SK-N-SH treated with all-trans-retinoic acid at 6 μM for 48 hours (cell line): Measurements from ENCODE around the gene LPP.

Experiments used
- ATAC-seq: fragments of 200-7000 bp; cut with Tn5 transposase; 3 replicates; pipeline ENCODE4 v1.9.1; 2020; ENCODE audit warnings: mild to moderate bottlenecking, moderate library complexity
- BACH2 ChIP-seq: fragments of 250-450 bp; sonication (Bioruptor Pico); IDR thresholded peaks from 2 replicates; pipeline ENCODE4 v1.9.0; 2021; ENCODE audit warnings: mild to moderate bottlenecking, borderline replicate concordance
- CSDC2 ChIP-seq: fragments of 250-450 bp; sonication (Bioruptor Pico); IDR thresholded peaks from 2 replicates; pipeline ENCODE4 v1.5.0; 2020; ENCODE audit warnings: mild to moderate bottlenecking, moderate library complexity
- ESRRG ChIP-seq: fragments of 250-450 bp; sonication (Bioruptor Pico); IDR thresholded peaks from 2 replicates; pipeline ENCODE4 v1.6.1; 2021; ENCODE audit warnings: mild to moderate bottlenecking
- GLIS3 ChIP-seq: fragments of 250-450 bp; sonication (Bioruptor Pico); IDR thresholded peaks from 2 replicates; pipeline ENCODE4 v1.5.0; 2020; ENCODE audit warnings: mild to moderate bottlenecking, moderate library complexity
- OSR1 ChIP-seq: fragments of 250-450 bp; sonication (Bioruptor Pico); IDR thresholded peaks from 2 replicates; pipeline ENCODE4 v1.8.0; 2022; ENCODE audit warnings: moderate library complexity, mild to moderate bottlenecking, inconsistent platforms
- PPARA ChIP-seq: fragments of 250-450 bp; sonication (Bioruptor Pico); IDR thresholded peaks from 2 replicates; pipeline ENCODE4 v1.5.0; 2020; ENCODE audit warnings: mild to moderate bottlenecking, borderline replicate concordance
- RARB ChIP-seq: fragments of 250-450 bp; sonication (Bioruptor Pico); IDR thresholded peaks from 2 replicates; pipeline ENCODE4 v1.8.0; 2021; ENCODE audit warnings: mild to moderate bottlenecking, moderate library complexity
- SNAI2 ChIP-seq: fragments of 250-450 bp; sonication (Bioruptor Pico); IDR thresholded peaks from 2 replicates; pipeline ENCODE4 v1.5.0; 2020; ENCODE audit warnings: mild to moderate bottlenecking, moderate library complexity
- TCF4 ChIP-seq: fragments of 250-450 bp; sonication (Bioruptor Pico); IDR thresholded peaks from 2 replicates; pipeline ENCODE4 v1.8.0; 2021; ENCODE audit warnings: mild to moderate bottlenecking, moderate library complexity, borderline replicate concordance
- ZC3H10 ChIP-seq: fragments of 250-450 bp; sonication (Bioruptor Pico); IDR thresholded peaks from 2 replicates; pipeline ENCODE4 v1.5.1; 2021; ENCODE audit warnings: mild to moderate bottlenecking, moderate library complexity
- ZFP3 ChIP-seq: fragments of 250-450 bp; sonication (Bioruptor Pico); IDR thresholded peaks from 2 replicates; pipeline ENCODE4 v1.5.0; 2020; ENCODE audit warnings: mild to moderate bottlenecking, moderate library complexity
- ZFP30 ChIP-seq: fragments of 450-650 bp; formaldehyde crosslinking; IDR thresholded peaks from 2 replicates; pipeline ENCODE4 v1.5.0; 2022; ENCODE audit warnings: mild to moderate bottlenecking, moderate library complexity
- ZNF565 ChIP-seq: fragments of 450-650 bp; formaldehyde crosslinking; conservative IDR thresholded peaks from 2 replicates; pipeline ENCODE4 v1.5.0; 2020; ENCODE audit warnings: low read depth, mild to moderate bottlenecking, moderate library complexity
- ZNF70 ChIP-seq: fragments of 450-650 bp; formaldehyde crosslinking; IDR thresholded peaks from 2 replicates; pipeline ENCODE4 v1.5.0; 2020; ENCODE audit warnings: mild to moderate bottlenecking, moderate library complexity
- TF ChIP-seq, protein P1 (sequence below): fragments of 250-450 bp; sonication (Bioruptor Pico); IDR thresholded peaks from 2 replicates; pipeline ENCODE4 v1.5.1; 2021; ENCODE audit warnings: mild to moderate bottlenecking, moderate library complexity
- TF ChIP-seq, protein P2 (sequence below): fragments of 250-450 bp; sonication (Bioruptor Pico); IDR thresholded peaks from 2 replicates; pipeline ENCODE4 v1.5.1; 2020; ENCODE audit warnings: low read depth, mild to moderate bottlenecking, moderate library complexity
- TF ChIP-seq, protein P3 (sequence below): fragments of 250-450 bp; sonication (Bioruptor Pico); IDR thresholded peaks from 2 replicates; pipeline ENCODE4 v1.5.0; 2020; ENCODE audit warnings: mild to moderate bottlenecking, moderate library complexity
- TF ChIP-seq, protein P4 (sequence below): fragments of 250-450 bp; sonication (Bioruptor Pico); IDR thresholded peaks from 2 replicates; pipeline ENCODE4 v1.8.0; 2021; ENCODE audit warnings: low read depth, mild to moderate bottlenecking, moderate library complexity, borderline replicate concordance

Gene LPP

DNA sequence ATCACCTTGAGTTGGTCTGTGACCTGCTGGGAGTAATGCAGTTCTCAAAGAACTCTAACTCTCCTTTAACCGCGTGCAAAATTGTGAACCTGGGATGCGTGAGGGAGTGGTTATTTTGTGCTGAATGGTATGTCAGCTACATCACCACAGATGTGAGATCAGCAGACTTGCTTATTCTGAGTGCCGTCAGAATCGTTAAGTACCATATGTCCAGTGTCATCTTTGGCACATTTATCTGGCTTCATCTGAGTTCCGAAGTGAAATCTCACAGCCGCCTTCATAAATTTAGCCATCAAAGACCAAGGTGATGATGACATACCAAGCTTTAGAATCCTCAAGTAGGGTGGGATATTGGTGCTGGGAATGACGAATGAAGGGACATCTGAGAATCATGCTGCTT, 670.6 kb downstream of the LPP start:
- ATAC-seq: no peak
- no peak for TF ChIP-seq SNAI2 (CRISPR knock-in tag)

DNA sequence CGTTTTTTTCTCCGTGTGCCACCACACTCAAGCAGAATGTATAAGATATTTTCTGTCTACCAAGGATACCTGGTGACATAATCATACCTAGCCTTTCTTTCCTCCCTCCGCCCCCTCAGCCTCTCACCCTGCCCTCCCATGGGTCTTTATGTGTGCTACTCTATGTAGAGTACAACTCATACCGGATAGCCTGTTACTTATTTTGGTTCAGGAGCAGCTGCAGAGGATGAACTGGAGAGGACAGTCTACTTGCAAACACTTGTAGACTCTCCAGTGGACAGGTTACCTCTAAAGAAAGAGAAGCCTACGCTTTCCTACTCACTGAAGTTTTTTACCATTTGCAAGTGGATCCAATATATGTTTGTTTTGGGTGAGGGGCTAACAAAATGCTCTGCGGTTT, 671.9 kb downstream of the LPP start:
- TF ChIP-seq OSR1: no peak
- TF ChIP-seq CSDC2: no peak
- no peak for TF ChIP-seq GLIS3 (CRISPR knock-in tag)
- TF ChIP-seq, protein P1, sequence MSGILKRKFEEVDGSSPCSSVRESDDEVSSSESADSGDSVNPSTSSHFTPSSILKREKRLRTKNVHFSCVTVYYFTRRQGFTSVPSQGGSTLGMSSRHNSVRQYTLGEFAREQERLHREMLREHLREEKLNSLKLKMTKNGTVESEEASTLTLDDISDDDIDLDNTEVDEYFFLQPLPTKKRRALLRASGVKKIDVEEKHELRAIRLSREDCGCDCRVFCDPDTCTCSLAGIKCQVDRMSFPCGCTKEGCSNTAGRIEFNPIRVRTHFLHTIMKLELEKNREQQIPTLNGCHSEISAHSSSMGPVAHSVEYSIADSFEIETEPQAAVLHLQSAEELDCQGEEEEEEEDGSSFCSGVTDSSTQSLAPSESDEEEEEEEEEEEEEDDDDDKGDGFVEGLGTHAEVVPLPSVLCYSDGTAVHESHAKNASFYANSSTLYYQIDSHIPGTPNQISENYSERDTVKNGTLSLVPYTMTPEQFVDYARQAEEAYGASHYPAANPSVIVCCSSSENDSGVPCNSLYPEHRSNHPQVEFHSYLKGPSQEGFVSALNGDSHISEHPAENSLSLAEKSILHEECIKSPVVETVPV: no peak
- no peak for TF ChIP-seq ESRRG (CRISPR knock-in tag)
- no peak for ATAC-seq

DNA sequence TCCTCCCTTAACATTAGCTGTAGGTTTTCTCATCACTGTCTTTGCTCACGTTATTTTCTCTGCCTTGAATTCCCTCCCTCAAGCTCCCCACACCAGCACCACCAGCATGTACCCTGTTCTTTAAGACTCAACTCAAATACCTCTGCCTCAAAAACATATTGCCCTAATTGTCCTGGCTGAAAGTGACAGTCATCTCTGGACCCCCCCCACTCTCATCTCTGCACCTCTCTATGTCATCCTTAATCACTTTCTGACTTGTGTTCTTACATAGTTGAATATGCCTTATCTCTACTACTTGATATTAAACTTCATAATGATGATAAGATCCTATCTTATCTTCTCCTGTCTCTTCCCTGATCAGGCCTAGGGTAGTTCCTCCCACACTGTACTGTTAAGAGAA, 672.6 kb downstream of the LPP start:
- ATAC-seq: no peak
- no peak for TF ChIP-seq TCF4 (CRISPR knock-in tag)
- TF ChIP-seq GLIS3 (CRISPR knock-in tag): no peak
- TF ChIP-seq, protein P2, sequence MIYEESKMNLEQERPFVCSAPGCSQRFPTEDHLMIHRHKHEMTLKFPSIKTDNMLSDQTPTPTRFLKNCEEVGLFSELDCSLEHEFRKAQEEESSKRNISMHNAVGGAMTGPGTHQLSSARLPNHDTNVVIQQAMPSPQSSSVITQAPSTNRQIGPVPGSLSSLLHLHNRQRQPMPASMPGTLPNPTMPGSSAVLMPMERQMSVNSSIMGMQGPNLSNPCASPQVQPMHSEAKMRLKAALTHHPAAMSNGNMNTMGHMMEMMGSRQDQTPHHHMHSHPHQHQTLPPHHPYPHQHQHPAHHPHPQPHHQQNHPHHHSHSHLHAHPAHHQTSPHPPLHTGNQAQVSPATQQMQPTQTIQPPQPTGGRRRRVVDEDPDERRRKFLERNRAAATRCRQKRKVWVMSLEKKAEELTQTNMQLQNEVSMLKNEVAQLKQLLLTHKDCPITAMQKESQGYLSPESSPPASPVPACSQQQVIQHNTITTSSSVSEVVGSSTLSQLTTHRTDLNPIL (CRISPR knock-in tag): no peak
- no peak for TF ChIP-seq ZFP30
- TF ChIP-seq, protein P3, sequence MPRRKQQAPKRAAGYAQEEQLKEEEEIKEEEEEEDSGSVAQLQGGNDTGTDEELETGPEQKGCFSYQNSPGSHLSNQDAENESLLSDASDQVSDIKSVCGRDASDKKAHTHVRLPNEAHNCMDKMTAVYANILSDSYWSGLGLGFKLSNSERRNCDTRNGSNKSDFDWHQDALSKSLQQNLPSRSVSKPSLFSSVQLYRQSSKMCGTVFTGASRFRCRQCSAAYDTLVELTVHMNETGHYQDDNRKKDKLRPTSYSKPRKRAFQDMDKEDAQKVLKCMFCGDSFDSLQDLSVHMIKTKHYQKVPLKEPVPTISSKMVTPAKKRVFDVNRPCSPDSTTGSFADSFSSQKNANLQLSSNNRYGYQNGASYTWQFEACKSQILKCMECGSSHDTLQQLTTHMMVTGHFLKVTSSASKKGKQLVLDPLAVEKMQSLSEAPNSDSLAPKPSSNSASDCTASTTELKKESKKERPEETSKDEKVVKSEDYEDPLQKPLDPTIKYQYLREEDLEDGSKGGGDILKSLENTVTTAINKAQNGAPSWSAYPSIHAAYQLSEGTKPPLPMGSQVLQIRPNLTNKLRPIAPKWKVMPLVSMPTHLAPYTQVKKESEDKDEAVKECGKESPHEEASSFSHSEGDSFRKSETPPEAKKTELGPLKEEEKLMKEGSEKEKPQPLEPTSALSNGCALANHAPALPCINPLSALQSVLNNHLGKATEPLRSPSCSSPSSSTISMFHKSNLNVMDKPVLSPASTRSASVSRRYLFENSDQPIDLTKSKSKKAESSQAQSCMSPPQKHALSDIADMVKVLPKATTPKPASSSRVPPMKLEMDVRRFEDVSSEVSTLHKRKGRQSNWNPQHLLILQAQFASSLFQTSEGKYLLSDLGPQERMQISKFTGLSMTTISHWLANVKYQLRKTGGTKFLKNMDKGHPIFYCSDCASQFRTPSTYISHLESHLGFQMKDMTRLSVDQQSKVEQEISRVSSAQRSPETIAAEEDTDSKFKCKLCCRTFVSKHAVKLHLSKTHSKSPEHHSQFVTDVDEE (CRISPR knock-in tag): no peak
- TF ChIP-seq ESRRG (CRISPR knock-in tag): no peak
- TF ChIP-seq, protein P4, sequence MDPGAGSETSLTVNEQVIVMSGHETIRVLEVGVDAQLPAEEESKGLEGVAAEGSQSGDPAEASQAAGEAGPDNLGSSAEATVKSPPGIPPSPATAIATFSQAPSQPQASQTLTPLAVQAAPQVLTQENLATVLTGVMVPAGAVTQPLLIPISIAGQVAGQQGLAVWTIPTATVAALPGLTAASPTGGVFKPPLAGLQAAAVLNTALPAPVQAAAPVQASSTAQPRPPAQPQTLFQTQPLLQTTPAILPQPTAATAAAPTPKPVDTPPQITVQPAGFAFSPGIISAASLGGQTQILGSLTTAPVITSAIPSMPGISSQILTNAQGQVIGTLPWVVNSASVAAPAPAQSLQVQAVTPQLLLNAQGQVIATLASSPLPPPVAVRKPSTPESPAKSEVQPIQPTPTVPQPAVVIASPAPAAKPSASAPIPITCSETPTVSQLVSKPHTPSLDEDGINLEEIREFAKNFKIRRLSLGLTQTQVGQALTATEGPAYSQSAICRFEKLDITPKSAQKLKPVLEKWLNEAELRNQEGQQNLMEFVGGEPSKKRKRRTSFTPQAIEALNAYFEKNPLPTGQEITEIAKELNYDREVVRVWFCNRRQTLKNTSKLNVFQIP (CRISPR knock-in tag): no peak
- no peak for TF ChIP-seq ZFP3 (CRISPR knock-in tag)
- TF ChIP-seq BACH2: no peak

DNA sequence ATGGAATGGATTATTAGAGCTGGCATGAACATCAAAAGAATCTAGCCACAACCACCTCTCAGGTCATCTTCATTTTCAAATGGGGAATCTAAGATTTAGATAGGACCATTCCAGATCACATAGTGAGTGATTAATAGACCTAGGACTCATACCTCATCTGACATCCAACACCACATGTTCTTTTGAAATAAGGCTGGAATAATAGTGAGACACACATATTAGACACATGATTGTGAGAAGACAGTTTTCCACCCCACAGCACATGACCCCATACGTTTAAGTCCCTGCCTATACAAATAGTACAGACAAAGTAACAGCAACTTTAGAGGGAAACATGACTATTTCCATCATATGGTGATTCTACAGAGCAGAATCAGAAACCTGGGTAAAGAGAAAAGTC, 673.1 kb downstream of the LPP start:
- no peak for TF ChIP-seq TCF4 (CRISPR knock-in tag)
- TF ChIP-seq RARB (CRISPR knock-in tag): no peak
- no peak for TF ChIP-seq BACH2
- TF ChIP-seq, protein P4 (CRISPR knock-in tag): no peak
- TF ChIP-seq ZNF565 (CRISPR knock-in tag): no peak
- TF ChIP-seq ZFP3 (CRISPR knock-in tag): no peak
- no peak for TF ChIP-seq OSR1
- no peak for TF ChIP-seq GLIS3 (CRISPR knock-in tag)
- TF ChIP-seq ESRRG (CRISPR knock-in tag): no peak
- no peak for TF ChIP-seq ZNF70 (CRISPR knock-in tag)
- no peak for TF ChIP-seq ZC3H10 (CRISPR knock-in tag)
- TF ChIP-seq, protein P2 (CRISPR knock-in tag): no peak
- TF ChIP-seq, protein P1: no peak
- TF ChIP-seq, protein P3 (CRISPR knock-in tag): no peak
- TF ChIP-seq PPARA: no peak
- ATAC-seq: no peak; the same call in 2 of the 3 replicates
